Motor neuron (in vitro differentiated cells): ENCODE data around the gene GALNT3. TPM values are rescaled to one million over a fixed set of nuclear protein-coding genes. Genes with fewer than 3 reads are reported as not detected.

Experiments used
- ATAC-seq, 8 experiments: fragments of 200-7000 bp; cut with Tn5 transposase; replicated peaks in 6 of 8; 2 replicates each; pipeline ENCODE4 v1.8.0; 2021; ENCODE audit warnings: mild to moderate bottlenecking in 8 of 8, moderate library complexity in 8 of 8
- H3K27ac ChIP-seq, 2 donors: fragments of 250-450 bp; sonication (Bioruptor Pico); 2 replicates each; pipeline ENCODE4 v1.9.0; 2021; ENCODE audit warnings: antibody characterized with exemption in 2 of 2, mild to moderate bottlenecking in 2 of 2, moderate library complexity in 1 of 2
- H3K4me1 ChIP-seq, 2 donors: fragments of 250-450 bp; sonication (Bioruptor Pico); replicated peaks in 1 of 2; 2 replicates each; pipeline ENCODE4 v1.6.1; 2021; ENCODE audit warnings: antibody characterized with exemption in 2 of 2, mild to moderate bottlenecking in 2 of 2, moderate library complexity in 1 of 2
- H3K4me3 ChIP-seq, 5 donors: fragments of 250-450 bp; sonication (Bioruptor Pico); 2 replicates each; pipeline ENCODE4 v1.9.0; 2021; ENCODE audit warnings: antibody characterized with exemption in 5 of 5, mild to moderate bottlenecking in 5 of 5, moderate library complexity in 4 of 5
- WGBS, 10 experiments: fragments of 450-650 bp; shearing (Covaris generic); methylation state at CpG; one replicate each; pipeline ENCODE4 v1.0.0; 2022; 5-methylcytosine and 5-hydroxymethylcytosine counted together
- in situ Hi-C, 9 experiments: fragments of 400-800 bp; cut with MboI; loops; one replicate each; pipeline ENCODE4 v1.15.0; 2021; ENCODE audit warnings: low sequenced_read_pairs in 9 of 9, low pct_unique_long_range_greater_than_20kb in 2 of 9; ENCODE audit not compliant: unreplicated experiment in 9 of 9
- total RNA-seq, 8 experiments: library from RNA; unstranded; fragments of 300-600 nt; gene quantifications; 2 replicates each; pipeline versions ENCODE4 v1.2.3 to v1.2.4, GENCODE V29; 2022

GALNT3 gene
- total RNA-seq, 8 experiments from 2014 or later, result 0.46 to 4.6 (median 0.76) TPM

GRCh38 chr2:165815299-165816141, 21.5 kb upstream of the GALNT3 start:
- H3K4me3 ChIP-seq, result no peak overlapping the region
- in situ Hi-C loops, result no loop called here
- H3K27ac ChIP-seq, result no peak overlapping the region
- ATAC-seq, result peak in 3 of 8 experiments; percentile 19 to 41 (median 40)
- WGBS, 10 experiments, result 17 to 91% (median 70%) methylated on average over 1 to 2 of the region's 2 CpGs; no CpG with 5 or more reads in 4 of the 10 experiments
- peaks cover 5 to 7% of the 10 kb centered on the region in 2 donors for H3K4me1 ChIP-seq

- Histone ChIP-seq H3K4me1 (peaks cover 5 to 7% of the 10 kb centered on the region in 2 donors), H3K4me3 (no peak overlapping the region), H3K27ac (no peak overlapping the region)
- ATAC-seq, result no peak
- in situ Hi-C loops, result no loop called here
- 71 to 100% (median 97%) methylated on average over 2 to 4 of the region's 4 CpGs; no CpG with 5 or more reads in 5 of the 10 experiments for WGBS, 10 experiments
Measured at GRCh38 chr2:165814473-165814872, 20.4 kb upstream of the GALNT3 start.

- WGBS, 10 experiments, result 30 to 100% (median 86%) methylated on average over 1 of the region's 1 CpG; no CpG with 5 or more reads in 3 of the 10 experiments
- H3K27ac ChIP-seq, result no peak overlapping the region
- peaks cover 5 to 7% of the 10 kb centered on the region in 2 donors for H3K4me1 ChIP-seq
- in situ Hi-C loops, result no loop called here
- H3K4me3 ChIP-seq, result no peak overlapping the region
- ATAC-seq, result peak in 3 of 8 experiments; percentile 81 to 90 (median 87)
Measured at GRCh38 chr2:165811592-165812370, 17.7 kb upstream of the GALNT3 start.

GRCh38 chr2:165810418-165810817, 16.4 kb upstream of the GALNT3 start:
- ATAC-seq, result no peak
- Histone ChIP-seq H3K4me1 (peaks cover 2 to 5% of the 10 kb centered on the region in 2 donors), H3K27ac (no peak overlapping the region), H3K4me3 (no peak overlapping the region)
- in situ Hi-C loops, result no loop called here
- WGBS, 10 experiments, result 40 to 97% (median 89%) methylated on average over 1 to 8 of the region's 9 CpGs; no CpG with 5 or more reads in 1 of the 10 experiments

- no peak overlapping the region for H3K27ac ChIP-seq
- WGBS, 10 experiments, result 20 to 100% (median 89%) methylated on average over 1 to 3 of the region's 3 CpGs
- in situ Hi-C loops, result no loop called here
- no peak overlapping the region for H3K4me3 ChIP-seq
- no peaks in the 10 kb centered on the region for H3K4me1 ChIP-seq
- ATAC-seq, result no peak
Measured at GRCh38 chr2:165804719-165805118, 10.7 kb upstream of the GALNT3 start.

- Histone ChIP-seq H3K4me1 (no peaks in the 10 kb centered on the region), H3K4me3 (no peak overlapping the region), H3K27ac (no peak overlapping the region)
- no peak for ATAC-seq
- in situ Hi-C loops, result no loop called here
- WGBS, 10 experiments, result 44 to 100% (median 93%) methylated on average over 1 to 4 of the region's 4 CpGs; no CpG with 5 or more reads in 1 of the 10 experiments
Measured at GRCh38 chr2:165803123-165803760, 9.2 kb upstream of the GALNT3 start.

GRCh38 chr2:165801176-165801575, 7.1 kb upstream of the GALNT3 start:
- H3K27ac ChIP-seq, result no peak overlapping the region
- no peaks in the 10 kb centered on the region for H3K4me1 ChIP-seq
- in situ Hi-C loops, result no loop called here
- WGBS, 10 experiments, result 40 to 100% (median 90%) methylated on average over 1 to 3 of the region's 3 CpGs; no CpG with 5 or more reads in 1 of the 10 experiments
- ATAC-seq, result no peak
- H3K4me3 ChIP-seq, result no peak overlapping the region

GRCh38 chr2:165796819-165797530, 2.9 kb upstream of the GALNT3 start:
- Histone ChIP-seq H3K27ac (no peak overlapping the region), H3K4me3 (no peak overlapping the region), H3K4me1 (no peaks in the 10 kb centered on the region)
- WGBS, 10 experiments, result 60 to 100% (median 67%) methylated on average over 1 to 2 of the region's 3 CpGs; no CpG with 5 or more reads in 3 of the 10 experiments
- in situ Hi-C loops, result loop anchor here in 1 of 9 experiments (25.0 kb wide), 2 partner anchors 210 to 810 kb away; no protein-coding TSS in a partner anchor
- ATAC-seq, result no peak

GRCh38 chr2:165796129-165796528, 2.1 kb upstream of the GALNT3 start:
- WGBS, 10 experiments, result 20 to 100% (median 67%) methylated on average over 1 of the region's 1 CpG
- Histone ChIP-seq H3K4me3 (no peak overlapping the region), H3K4me1 (no peaks in the 10 kb centered on the region), H3K27ac (no peak overlapping the region)
- in situ Hi-C loops, result loop anchor here in 1 of 9 experiments (25.0 kb wide), 2 partner anchors 209 to 809 kb away; no protein-coding TSS in a partner anchor
- ATAC-seq, result no peak

- WGBS, 10 experiments, result 50 to 100% (median 94%) methylated on average over 1 to 2 of the region's 2 CpGs; no CpG with 5 or more reads in 1 of the 10 experiments
- no peak overlapping the region for H3K27ac ChIP-seq
- ATAC-seq, result peak in 2 of 8 experiments; percentile 17 to 30
- in situ Hi-C loops, result loop anchor here in 1 of 9 experiments (25.0 kb wide), 2 partner anchors 208 to 808 kb away; no protein-coding TSS in a partner anchor
- no peaks in the 10 kb centered on the region for H3K4me1 ChIP-seq
- H3K4me3 ChIP-seq, result no peak overlapping the region
Measured at GRCh38 chr2:165795011-165795410, 964 bp upstream of the GALNT3 start.

GRCh38 chr2:165794536-165794928, 485 bp upstream of the GALNT3 start:
- H3K27ac ChIP-seq, result no peak overlapping the region
- no peaks in the 10 kb centered on the region for H3K4me1 ChIP-seq
- peak overlapping the region in 1 of 5 donors; percentile 47 for H3K4me3 ChIP-seq
- 3 to 93% (median 58%) methylated on average over 1 to 17 of the region's 18 CpGs; no CpG with 5 or more reads in 4 of the 10 experiments for WGBS, 10 experiments
- in situ Hi-C loops, result loop anchor here in 1 of 9 experiments (25.0 kb wide), 2 partner anchors 207 to 807 kb away; no protein-coding TSS in a partner anchor
- peak in 5 of 8 experiments; percentile 13 to 73 (median 44) for ATAC-seq
